Measurements from ENCODE around the gene OR4C46.
"Not testable (repeated sequence)": the region's sequence is repeated elsewhere in the genome, so short reads cannot be mapped to it uniquely, and the experiment has no call there.

The OR4C46 gene

DNA sequence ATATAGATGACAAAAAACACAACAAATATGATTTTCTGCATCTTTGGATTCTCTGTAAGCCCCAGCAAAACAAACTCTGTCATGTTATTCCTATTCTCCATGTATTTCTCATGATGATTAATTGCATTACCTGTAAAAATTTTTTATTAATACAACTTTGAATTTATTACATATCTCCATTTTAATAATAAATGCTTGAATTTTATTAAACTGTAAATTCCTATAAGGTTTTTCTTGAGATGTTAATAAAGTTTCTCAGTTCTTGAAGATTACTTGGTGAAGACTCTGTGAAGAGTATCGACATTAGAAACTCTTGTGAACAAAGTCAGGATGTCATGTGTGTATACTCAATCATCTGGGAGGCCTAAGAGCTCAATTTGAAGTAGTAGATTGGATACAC is at the start of gene OR4C46:
Gene OR4C46 (minus strand): TSS at position 101 of the 400 bp plus-strand sequence. CDS start 0 bp downstream, at position 101.
- no peak for DNase-seq (ENCODE audit: low spot score)

DNA sequence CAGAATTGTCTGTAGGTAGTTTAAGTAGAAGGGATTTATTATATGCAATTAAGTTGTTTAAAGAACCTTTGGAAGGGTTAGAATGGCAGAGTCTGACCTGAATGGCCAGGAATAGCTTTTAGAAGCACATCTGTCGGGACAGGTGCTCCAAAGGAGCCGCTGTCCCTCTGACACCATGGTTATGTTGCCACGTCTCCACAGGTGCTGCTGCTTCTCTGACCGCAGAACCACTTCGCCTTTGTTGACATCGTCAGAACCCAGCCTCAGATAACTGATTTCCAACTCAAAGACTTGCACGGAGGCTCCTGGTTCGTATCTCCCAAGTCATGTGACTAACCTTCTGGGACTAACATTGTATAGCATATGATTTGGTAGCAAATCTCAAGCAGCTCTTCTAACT is 41.8 kb upstream of the OR4C46 start:
- DNase-seq (ENCODE audit: low spot score): not testable (repeated sequence)

DNA sequence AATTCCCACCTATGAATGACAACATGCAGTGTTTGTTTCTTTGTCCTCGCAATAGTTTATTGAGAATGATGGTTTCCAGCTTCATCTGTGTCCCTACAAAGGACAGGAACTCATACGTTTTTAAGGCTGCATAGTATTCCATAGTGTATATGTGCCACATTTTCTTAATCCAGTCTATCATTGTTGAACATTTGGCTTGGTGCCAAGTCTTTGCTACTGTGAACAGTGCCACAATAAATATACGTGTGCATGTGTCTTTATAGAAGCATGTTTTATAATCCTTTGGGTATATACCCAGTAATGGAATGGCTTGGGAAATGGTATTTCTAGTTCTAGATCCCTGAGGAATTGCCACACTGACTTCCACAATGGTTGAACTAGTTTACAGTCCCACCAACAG is 42.4 kb downstream of the OR4C46 start:
- DNase-seq (ENCODE audit: low spot score): not testable (repeated sequence)

DNA sequence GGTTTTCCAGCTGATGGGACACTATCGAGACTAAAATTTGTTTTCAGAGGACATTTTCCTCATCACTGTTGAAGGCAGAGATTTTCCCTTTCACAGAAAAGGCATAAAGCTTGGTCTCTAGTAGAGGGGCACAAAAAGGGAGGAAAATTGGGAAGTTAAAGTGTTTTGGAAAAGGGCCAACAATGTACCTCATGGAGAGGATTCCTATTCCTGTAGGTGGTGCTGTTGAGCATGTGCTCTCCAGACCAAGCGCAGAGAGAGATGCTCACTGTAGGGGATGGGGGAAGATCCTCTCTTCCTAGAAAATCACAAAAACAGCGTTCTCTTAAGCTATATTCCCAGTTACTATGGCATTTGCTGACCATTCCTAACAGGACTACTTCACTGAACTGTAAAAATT is 44.9 kb downstream of the OR4C46 start:
- no peak for DNase-seq (ENCODE audit: low spot score)

DNA sequence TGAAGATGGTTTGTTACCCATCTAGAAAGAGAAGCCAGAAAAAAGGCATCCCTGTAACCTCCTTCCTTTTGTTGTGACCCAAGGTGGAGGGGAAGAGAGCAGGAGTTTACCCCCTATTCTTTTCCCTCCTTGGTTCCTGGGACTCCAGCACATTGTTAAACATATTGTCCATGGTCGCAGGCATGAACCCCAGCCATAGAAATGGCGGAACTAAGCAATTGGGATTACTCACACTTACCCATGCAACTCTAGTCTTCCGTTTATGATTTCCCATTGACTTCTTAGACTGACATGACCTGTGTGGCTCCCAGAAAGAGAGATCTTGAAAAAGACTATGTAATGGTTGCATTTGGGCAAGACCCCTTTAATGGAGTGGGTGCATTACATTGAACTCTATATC is 45.4 kb downstream of the OR4C46 start:
- DNase-seq (ENCODE audit: low spot score): no peak
